Lung (tissue), 12 donors: ENCODE results near the gene CSNK1G1. TPM values are rescaled to one million over a fixed set of nuclear protein-coding genes. Genes with fewer than 3 reads are reported as not detected.
A peak's percentile ranks its signal among the peaks of the same experiment; 100 is the strongest.

Source experiments
- ATAC-seq: fragments of 200-7000 bp; cut with Tn5 transposase; one replicate; pipeline ENCODE4 v1.9.1; 2020; ENCODE audit warnings: moderate number of reproducible peaks; ENCODE audit not compliant: insufficient read depth, low FRiP score
- DNase-seq, 3 donors: peaks; one replicate each; pipeline ENCODE4 v3.0.0-alpha.2; 2013 to 2017
- H3K27ac ChIP-seq, 2 donors: one replicate each; pipeline ENCODE4 v1.5.1; 2013; ENCODE audit warnings: mild to moderate bottlenecking in 2 of 2, moderate library complexity in 2 of 2, control low read depth in 1 of 2, inconsistent platforms in 1 of 2, low read depth in 1 of 2, low read length in 1 of 2
- H3K27me3 ChIP-seq, 3 donors: one replicate each; pipeline ENCODE4 v1.5.1; 2013; ENCODE audit warnings: low read length in 2 of 3; ENCODE audit not compliant: control insufficient read depth in 3 of 3, insufficient read depth in 3 of 3
- H3K36me3 ChIP-seq, 4 donors: one replicate each; pipeline ENCODE4 v1.5.1; 2013; ENCODE audit warnings: low read length in 4 of 4, mild to moderate bottlenecking in 1 of 4, moderate library complexity in 1 of 4; ENCODE audit not compliant: control insufficient read depth in 4 of 4, insufficient read depth in 4 of 4
- H3K4me1 ChIP-seq, 5 donors: one replicate each; pipeline ENCODE4 v1.5.1; 2013; ENCODE audit warnings: low read length in 5 of 5, mild to moderate bottlenecking in 2 of 5, moderate library complexity in 1 of 5; ENCODE audit not compliant: control insufficient read depth in 5 of 5, insufficient read depth in 5 of 5
- H3K4me3 ChIP-seq: one replicate; pipeline ENCODE4 v1.5.1; 2013; ENCODE audit warnings: mild to moderate bottlenecking, control low read depth, moderate library complexity
- H3K9ac ChIP-seq, 2 donors: one replicate each; pipeline ENCODE4 v1.5.1; 2013; ENCODE audit warnings: low read length in 2 of 2, control low read depth in 1 of 2; ENCODE audit not compliant: insufficient read depth in 1 of 2
- H3K9me3 ChIP-seq, 4 donors: one replicate each; pipeline ENCODE4 v1.5.1; 2013; ENCODE audit warnings: low read length in 3 of 4, mild to moderate bottlenecking in 1 of 4, moderate library complexity in 1 of 4; ENCODE audit not compliant: control insufficient read depth in 4 of 4, insufficient read depth in 3 of 4
- CTCF ChIP-seq: IDR thresholded peaks from 2 replicates; pipeline ENCODE4 v1.5.1; 2012; ENCODE audit warnings: mild to moderate bottlenecking; ENCODE audit errors: control extremely low read depth, extremely low read depth
- WGBS, 2 donors: extraction: QIAGEN DNeasy Blood & Tissue Kit; methylation state at CpG; one replicate each; pipeline ENCODE4 v1.1.7; 2013; 5-methylcytosine and 5-hydroxymethylcytosine counted together
- polyA plus RNA-seq, 2 donors: library from polyadenylated mRNA; stranded (reverse); fragments of 200-250 nt; gene quantifications; one replicate each; pipeline ENCODE4 v1.2.1, GENCODE V29; 2013
- total RNA-seq, 2 donors: library from RNA; depleted of rRNA in 1 of 2; stranded (reverse); fragments of >200 nt in 1 of 2; gene quantifications; one replicate each; pipeline ENCODE4 v1.2.1, GENCODE V29; 2014 to 2021
- donor health status: control.
- donor health status: control.
- donor health status: Bipolar disorder and iron deficiency.
- donor health status: healthy.
- donor health status: DM: yes; HTN: yes; CAD: no.

CSNK1G1 gene
- total and polyA plus RNA-seq, 4 donors, result 3.0 to 50.4 (median 12.9) TPM

GRCh38 chr15:64216730-64217428, 139.1 kb downstream of the CSNK1G1 start:
- Histone ChIP-seq H3K4me3 (no peak overlapping the region), H3K27ac (no peak overlapping the region), H3K36me3 (peaks cover 0 to 9% (median 6%) of the 10 kb centered on the region in 4 donors), H3K9ac (no peak overlapping the region), H3K9me3 (no peaks in the 10 kb centered on the region), H3K4me1 (peaks cover 0 to 8% (median 0%) of the 10 kb centered on the region in 5 donors), H3K27me3 (no peaks in the 10 kb centered on the region)
- 58 to 67% methylated on average over 2 of the region's 2 CpGs for WGBS, 2 donors
- TF ChIP-seq CTCF, result no peak
- ATAC-seq (no peak), DNase-seq (peak; percentile 33 to 63 (median 54))

GRCh38 chr15:64216196-64216595, 139.8 kb downstream of the CSNK1G1 start:
- DNase-seq, result no peak
- Histone ChIP-seq H3K4me1 (peaks cover 0 to 8% (median 0%) of the 10 kb centered on the region in 5 donors), H3K9ac (no peak overlapping the region), H3K4me3 (no peak overlapping the region), H3K36me3 (peaks cover 0 to 9% (median 6%) of the 10 kb centered on the region in 4 donors), H3K27ac (no peak overlapping the region), H3K9me3 (no peaks in the 10 kb centered on the region), H3K27me3 (no peaks in the 10 kb centered on the region)
- no peak for TF ChIP-seq CTCF
- 74 to 78% methylated on average over 3 of the region's 3 CpGs for WGBS, 2 donors
- ATAC-seq, result no peak

GRCh38 chr15:64213646-64214045, 142.3 kb downstream of the CSNK1G1 start:
- H3K27ac ChIP-seq, result no peak overlapping the region
- no peaks in the 10 kb centered on the region for H3K27me3 ChIP-seq
- no peak overlapping the region for H3K4me3 ChIP-seq
- H3K9me3 ChIP-seq, result no peaks in the 10 kb centered on the region
- TF ChIP-seq CTCF, result no peak
- peaks cover 2 to 9% (median 6%) of the 10 kb centered on the region in 4 donors for H3K36me3 ChIP-seq
- no peak for DNase-seq
- WGBS, 2 donors, result 94 to 97% methylated on average over 3 of the region's 3 CpGs
- H3K4me1 ChIP-seq, result peaks cover 0 to 8% (median 0%) of the 10 kb centered on the region in 5 donors
- H3K9ac ChIP-seq, result no peak overlapping the region
- no peak for ATAC-seq
